ENCODE measurements around the gene CA12. TPM values are rescaled to one million over a fixed set of nuclear protein-coding genes. Genes with fewer than 3 reads are reported as not detected.

CA12 gene
- total RNA-seq, 1 donor from 2014 or later: 0.25 TPM

- intact Hi-C loops (cut with micrococcal nuclease): no loop called here
- no peaks in the 10 kb centered on the region for H3K27me3 ChIP-seq (ENCODE audit: low read depth)
- DNase-seq: no peak
- peaks cover 45% of the 10 kb centered on the region for H3K36me3 ChIP-seq
- no peak overlapping the region for H3K27ac ChIP-seq (replicated peaks)
- H3K9me3 ChIP-seq (replicated peaks): no peaks in the 10 kb centered on the region
- TF ChIP-seq CTCF (IDR thresholded peaks at IDR 0.05; ENCODE audit: borderline replicate concordance): no peak
- no peaks in the 10 kb centered on the region for H3K4me1 ChIP-seq
- H3K4me3 ChIP-seq: no peak overlapping the region
Measured at GRCh38 chr15:63306492-63307073, 75.1 kb downstream of the CA12 start.

DNA sequence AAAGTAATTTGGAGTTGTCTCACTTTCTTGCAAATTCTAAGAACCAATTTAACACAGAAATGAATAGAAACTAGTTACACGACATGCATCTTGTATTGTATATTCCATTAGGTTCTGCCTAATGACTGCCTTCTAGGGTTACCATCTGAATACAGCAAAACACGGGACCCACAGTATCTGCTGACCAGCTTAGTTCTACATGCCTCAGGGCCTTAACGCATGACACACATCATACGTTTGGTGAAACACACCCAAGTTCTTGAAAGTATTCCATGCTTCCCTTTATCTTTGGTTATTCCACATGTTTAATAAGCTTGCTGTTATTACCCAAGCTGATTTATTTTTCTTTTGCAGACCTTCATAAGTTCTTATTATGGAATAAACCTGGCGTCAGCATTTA lies 76.4 kb downstream of the CA12 start:
- no peaks in the 10 kb centered on the region for H3K4me1 ChIP-seq
- peaks cover 45% of the 10 kb centered on the region for H3K36me3 ChIP-seq
- no peak overlapping the region for H3K27ac ChIP-seq (replicated peaks)
- TF ChIP-seq CTCF (IDR thresholded peaks at IDR 0.05; ENCODE audit: borderline replicate concordance): no peak
- H3K27me3 ChIP-seq (ENCODE audit: low read depth): no peaks in the 10 kb centered on the region
- no peak for DNase-seq
- intact Hi-C loops (cut with micrococcal nuclease): no loop called here
- H3K4me3 ChIP-seq: no peak overlapping the region
- no peaks in the 10 kb centered on the region for H3K9me3 ChIP-seq (replicated peaks)

- H3K4me3 ChIP-seq: no peak overlapping the region
- intact Hi-C loops (cut with micrococcal nuclease): no loop called here
Measured at GRCh38 chr15:63301088-63301487, 80.6 kb downstream of the CA12 start.

DNA sequence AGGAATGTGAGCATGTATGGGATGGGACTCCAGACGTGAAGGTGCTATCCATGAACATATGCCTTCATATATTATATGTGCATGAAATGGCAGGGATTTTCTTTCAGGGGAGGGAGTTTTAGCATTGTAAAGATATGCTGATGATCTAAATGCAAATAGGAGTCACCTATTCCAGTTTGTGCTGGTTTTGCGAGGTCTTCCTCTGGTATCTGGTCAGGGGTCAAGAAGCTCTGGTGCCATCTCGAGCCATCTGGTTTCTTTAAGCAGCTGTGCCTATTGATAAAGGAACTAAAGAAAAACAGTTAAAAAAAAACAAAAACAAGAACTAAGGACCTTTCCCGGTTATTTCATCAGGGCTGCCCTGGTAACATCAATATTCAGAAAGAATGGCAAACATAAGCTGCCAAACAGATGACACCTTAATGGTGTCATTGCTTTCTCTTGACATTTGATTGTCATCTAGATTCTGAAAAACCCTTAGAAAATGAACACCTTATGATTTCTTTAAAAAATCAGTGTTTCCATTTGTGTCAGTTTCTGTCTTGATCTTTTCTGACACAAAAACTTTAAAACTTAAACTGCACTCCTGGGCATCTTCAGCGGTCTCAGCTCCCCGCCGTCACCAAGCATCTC lies 81.6 kb downstream of the CA12 start:
- Histone ChIP-seq H3K36me3 (peaks cover 37% of the 10 kb centered on the region), H3K9me3 (replicated peaks) (no peaks in the 10 kb centered on the region), H3K27ac (replicated peaks) (no peak overlapping the region), H3K4me3 (no peak overlapping the region), H3K4me1 (peaks cover 4% of the 10 kb centered on the region), H3K27me3 (ENCODE audit: low read depth) (no peaks in the 10 kb centered on the region)
- no peak for TF ChIP-seq CTCF (IDR thresholded peaks at IDR 0.05; ENCODE audit: borderline replicate concordance)
- intact Hi-C loops (cut with micrococcal nuclease): no loop called here
- no peak for DNase-seq

More at GRCh38 chr15:63301088-63301487, 80.6 kb downstream of the CA12 start:
- no peak overlapping the region for H3K27ac ChIP-seq (replicated peaks)
- peaks cover 2% of the 10 kb centered on the region for H3K4me1 ChIP-seq
- H3K27me3 ChIP-seq (ENCODE audit: low read depth): no peaks in the 10 kb centered on the region
- no peak for DNase-seq
- no peak for TF ChIP-seq CTCF (IDR thresholded peaks at IDR 0.05; ENCODE audit: borderline replicate concordance)
- no peaks in the 10 kb centered on the region for H3K9me3 ChIP-seq (replicated peaks)
- peaks cover 46% of the 10 kb centered on the region for H3K36me3 ChIP-seq

- no peak for TF ChIP-seq CTCF (IDR thresholded peaks at IDR 0.05; ENCODE audit: borderline replicate concordance)
- Histone ChIP-seq H3K27ac (replicated peaks) (no peak overlapping the region), H3K4me1 (peaks cover 9% of the 10 kb centered on the region), H3K4me3 (no peak overlapping the region), H3K36me3 (peaks cover 11% of the 10 kb centered on the region), H3K27me3 (ENCODE audit: low read depth) (no peaks in the 10 kb centered on the region), H3K9me3 (replicated peaks) (no peaks in the 10 kb centered on the region)
- intact Hi-C loops (cut with micrococcal nuclease): no loop called here
- no peak for DNase-seq
Measured at GRCh38 chr15:63296195-63296594, 85.5 kb downstream of the CA12 start.

All from left ventricle myocardium inferior (tissue), 1 donor.